TTC549 (cell line): Measurements from ENCODE around the gene DNAH2.

Experiments
- FAIRE-seq: peaks from 2 replicates; lab custom pipeline; 2012; peaks lifted over from hg19 to GRCh38; lab: Jason Lieb, UNC

DNAH2 gene

DNA sequence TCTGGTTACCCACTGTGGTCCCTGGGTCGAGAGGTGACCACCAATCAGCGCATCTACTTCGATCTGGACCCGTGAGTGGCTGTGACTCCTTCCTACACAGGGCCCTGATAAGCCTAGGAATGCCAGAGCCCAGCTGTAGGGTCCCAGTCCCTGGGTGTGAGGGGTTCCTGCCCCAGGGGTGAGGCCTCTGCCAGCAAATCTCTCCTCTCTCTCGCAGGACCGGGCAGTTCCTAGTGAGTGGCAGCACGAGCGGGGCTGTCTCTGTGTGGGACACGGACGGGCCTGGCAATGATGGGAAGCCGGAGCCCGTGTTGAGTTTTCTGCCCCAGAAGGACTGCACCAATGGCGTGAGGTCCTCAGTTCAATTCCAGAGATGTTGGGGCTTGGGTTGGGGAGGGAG, 14.8 kb upstream of the DNAH2 start:
- no peak for FAIRE-seq

DNA sequence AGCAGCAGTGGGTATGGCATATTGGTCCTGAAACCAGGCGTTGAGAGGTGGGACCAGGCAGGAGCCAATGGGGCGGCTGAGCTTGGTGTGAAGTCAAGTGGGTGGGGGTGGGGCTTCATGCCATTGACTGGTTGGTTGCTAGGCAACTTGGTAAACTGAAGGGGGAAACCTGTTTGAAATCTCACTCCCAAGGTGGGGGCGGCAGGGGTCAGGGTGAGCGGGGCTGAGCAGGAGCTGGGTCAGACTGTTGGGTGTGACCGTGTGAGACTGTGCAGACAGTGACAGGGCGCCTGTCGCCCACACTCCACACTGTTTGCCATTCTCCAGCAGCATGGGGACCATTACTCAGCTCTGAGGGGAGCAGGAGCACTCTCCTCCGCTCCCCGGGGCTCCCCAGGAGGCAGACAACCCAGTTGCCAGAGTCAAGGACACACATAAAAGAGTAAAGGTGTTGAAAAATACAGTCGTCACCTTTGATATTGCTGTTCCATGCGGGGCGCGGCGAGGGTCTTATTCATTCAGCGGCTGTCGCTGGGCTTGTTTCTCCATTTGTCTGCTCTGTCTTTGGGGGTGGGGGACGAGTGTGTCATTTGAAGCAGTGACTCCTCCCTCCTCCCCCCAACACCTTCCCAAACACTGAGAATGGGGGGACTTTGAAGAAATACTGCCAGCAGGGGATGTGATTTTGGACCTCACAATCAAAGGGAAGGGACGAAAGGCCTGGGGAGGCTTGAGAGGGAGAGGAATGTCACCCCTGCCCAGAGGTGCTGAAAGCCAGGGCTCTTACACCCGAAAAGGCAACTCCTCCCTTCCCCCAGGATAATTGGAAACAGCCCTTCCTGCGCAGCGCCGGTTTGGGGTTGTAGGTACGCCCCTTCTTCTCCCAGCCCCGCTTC, 13.7 kb upstream of the DNAH2 start:
- no peak for FAIRE-seq

DNA sequence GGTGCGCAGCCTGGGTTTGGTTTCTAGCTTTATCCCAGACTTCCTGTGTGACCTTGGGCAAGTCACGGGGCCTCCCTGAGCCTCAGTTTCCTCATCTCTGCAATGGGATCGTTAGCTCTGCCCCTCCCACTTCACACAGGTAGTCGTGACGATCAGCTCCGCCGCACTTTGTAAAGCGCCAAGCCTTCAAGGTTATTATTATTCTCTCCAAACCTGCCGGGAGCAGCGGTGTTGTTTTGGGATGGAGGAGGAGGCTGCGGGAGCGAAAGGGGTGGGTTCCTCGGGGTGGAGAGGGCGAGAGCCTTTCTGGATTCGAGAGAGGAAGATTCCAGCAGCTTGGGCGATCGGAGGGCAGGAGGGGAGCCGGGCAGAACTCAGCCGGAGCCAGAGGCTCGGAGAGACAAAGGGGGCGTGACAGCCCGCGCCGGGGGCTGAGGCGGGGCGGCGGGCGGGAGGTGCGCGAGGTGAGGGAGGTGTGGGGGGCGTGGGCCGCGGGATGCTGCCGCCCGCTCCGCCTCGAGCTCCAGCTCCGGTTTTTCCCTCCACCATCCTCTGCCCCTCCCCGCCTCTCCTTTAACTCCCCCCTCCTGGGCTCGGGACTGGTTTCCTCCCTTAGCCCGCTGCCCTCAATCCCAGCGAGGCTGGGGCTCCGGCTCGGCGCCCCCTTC, 12.8 kb upstream of the DNAH2 start, which contains the start of gene EFNB3:
TSS of gene EFNB3 (plus strand) at position 602 of the 668 bp plus-strand sequence. CDS start 397 bp downstream, outside the sequence.
- FAIRE-seq, result no peak

DNA sequence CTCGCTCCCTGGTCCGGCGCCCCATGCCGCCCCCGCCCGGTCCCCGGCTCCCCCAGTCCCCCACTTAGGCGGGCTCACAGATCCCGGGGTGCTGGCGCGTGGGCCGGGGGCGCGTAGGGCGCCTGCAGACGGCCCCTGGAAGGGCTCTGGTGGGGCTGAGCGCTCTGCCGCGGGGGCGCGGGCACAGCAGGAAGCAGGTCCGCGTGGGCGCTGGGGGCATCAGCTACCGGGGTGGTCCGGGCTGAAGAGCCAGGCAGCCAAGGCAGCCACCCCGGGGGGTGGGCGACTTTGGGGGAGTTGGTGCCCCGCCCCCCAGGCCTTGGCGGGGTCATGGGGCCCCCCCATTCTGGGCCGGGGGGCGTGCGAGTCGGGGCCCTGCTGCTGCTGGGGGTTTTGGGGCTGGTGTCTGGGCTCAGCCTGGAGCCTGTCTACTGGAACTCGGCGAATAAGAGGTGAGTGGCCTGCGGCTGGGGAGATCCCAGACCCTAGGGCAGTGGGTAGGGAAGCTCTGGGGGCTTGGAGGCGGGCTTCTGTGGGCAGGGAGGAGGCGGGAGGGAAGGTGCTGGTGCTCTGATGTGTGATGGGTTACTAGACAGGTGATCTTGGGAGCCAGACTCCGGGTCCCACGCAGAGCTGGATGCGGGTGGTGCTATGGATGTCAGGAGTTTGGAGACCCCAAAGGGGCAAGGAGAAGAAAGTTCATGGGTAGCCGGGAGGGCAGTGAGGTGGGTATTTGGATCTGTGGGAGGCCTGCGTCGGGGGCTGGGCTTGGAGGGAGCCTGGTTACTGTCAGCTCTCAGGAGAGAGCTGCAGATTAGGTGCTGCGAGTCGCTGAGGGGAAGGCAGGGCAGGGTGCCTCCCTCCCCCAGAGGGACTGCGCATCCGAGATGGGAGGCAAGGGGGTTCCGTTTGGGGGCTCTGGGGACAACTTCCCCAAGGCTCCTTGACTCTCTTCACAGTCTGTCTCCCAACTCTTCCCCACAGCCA, 12.0 kb upstream of the DNAH2 start:
- no peak for FAIRE-seq

DNA sequence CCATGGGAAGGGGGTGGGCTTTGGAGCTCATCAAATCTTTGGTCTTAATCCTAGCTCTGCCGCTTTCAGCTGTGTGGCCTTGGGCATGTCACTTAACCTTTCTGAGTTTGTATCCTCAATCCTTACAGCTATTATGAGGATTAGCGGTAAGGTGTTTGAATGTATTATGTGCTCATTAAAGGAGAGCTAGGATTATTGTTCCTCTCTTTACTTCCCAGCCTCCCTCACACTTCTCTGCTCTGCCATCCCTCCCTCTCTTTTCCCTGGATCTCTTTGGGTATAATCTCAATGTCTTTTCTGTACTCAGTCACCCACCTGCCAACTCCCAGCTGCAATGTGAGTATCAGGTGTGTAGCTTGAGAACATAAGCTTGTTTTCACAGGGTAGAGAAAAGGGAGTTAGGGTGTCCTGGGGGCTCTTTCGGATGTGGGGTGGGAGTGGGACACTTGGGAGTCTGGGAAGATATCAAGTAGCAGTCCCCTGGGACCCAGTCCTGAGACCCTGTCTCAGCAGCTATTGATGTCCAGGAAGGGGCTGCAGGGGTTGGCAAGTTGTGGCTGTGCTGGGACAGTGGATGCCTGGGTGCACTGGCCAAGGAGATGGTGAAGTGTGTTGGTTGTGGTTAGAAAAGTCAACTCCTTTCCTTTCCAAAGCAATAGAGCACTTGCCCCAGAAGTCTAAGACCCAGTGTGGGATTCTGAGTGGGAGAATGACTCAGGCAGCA, 10.8 kb upstream of the DNAH2 start:
- FAIRE-seq, result no peak

DNA sequence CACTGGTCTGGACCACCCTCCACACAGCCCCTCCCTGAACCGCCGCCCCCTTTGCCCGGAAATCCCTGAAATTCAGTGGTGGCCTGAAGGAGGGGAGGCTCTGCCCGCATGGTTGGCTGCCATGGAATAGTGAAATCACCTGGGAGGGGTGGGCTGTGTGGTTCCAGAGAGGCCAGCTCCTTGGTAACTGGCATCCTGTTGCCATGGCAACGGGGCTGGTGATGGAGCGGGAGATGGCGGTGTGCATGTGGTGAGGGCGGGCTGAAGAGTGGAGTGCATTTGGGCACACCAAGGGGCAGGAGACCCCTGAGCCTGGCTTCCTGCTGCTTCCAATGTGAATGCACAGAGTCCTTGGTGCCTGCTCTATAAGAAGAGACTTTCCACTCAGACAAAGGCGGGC, 10.1 kb upstream of the DNAH2 start:
- no peak for FAIRE-seq

DNA sequence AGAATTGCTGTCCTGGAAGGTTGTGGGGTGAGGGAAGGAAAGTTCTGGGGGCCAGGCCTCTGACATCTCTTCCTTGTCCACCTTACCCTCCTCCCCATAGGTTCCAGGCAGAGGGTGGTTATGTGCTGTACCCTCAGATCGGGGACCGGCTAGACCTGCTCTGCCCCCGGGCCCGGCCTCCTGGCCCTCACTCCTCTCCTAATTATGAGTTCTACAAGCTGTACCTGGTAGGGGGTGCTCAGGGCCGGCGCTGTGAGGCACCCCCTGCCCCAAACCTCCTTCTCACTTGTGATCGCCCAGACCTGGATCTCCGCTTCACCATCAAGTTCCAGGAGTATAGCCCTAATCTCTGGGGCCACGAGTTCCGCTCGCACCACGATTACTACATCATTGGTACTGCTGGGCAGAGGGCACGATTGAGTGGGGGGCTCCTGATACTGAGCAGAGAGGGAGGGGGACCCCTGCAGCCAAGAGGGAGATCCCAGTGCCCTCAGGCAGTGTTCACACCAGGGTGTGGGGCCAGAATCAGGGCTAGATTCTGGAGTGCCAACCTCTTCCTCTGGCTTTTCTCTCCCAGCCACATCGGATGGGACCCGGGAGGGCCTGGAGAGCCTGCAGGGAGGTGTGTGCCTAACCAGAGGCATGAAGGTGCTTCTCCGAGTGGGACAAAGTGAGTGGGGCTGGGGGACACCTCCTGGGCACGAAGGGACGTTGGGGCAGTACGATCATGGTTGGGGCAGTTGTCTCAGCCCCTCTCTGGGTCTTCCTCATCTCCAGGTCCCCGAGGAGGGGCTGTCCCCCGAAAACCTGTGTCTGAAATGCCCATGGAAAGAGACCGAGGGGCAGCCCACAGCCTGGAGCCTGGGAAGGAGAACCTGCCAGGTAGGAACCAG, 9.4 kb upstream of the DNAH2 start:
- no peak for FAIRE-seq

DNA sequence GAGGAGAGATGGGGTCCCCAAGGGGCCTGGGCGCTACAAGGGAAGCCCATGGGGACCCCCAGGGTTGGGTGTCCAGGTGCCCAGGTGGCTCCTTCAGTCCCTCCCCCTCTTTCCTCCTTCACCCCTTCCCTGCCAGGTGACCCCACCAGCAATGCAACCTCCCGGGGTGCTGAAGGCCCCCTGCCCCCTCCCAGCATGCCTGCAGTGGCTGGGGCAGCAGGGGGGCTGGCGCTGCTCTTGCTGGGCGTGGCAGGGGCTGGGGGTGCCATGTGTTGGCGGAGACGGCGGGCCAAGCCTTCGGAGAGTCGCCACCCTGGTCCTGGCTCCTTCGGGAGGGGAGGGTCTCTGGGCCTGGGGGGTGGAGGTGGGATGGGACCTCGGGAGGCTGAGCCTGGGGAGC, 8.5 kb upstream of the DNAH2 start:
- FAIRE-seq, result no peak

DNA sequence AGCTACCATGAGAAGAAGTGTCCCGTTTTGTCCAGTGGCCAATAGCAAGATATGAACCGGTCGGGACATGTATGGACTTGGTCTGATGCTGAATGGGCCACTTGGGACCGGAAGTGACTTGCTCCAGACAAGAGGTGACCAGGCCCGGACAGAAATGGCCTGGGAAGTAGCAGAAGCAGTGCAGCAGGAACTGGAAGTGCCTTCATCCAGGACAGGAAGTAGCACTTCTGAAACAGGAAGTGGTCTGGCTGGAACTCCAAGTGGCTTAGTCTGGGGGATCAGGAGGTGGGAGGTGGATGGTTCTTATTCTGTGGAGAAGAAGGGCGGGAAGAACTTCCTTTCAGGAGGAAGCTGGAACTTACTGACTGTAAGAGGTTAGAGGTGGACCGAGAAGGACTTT, 7.2 kb upstream of the DNAH2 start:
- FAIRE-seq, result no peak

DNA sequence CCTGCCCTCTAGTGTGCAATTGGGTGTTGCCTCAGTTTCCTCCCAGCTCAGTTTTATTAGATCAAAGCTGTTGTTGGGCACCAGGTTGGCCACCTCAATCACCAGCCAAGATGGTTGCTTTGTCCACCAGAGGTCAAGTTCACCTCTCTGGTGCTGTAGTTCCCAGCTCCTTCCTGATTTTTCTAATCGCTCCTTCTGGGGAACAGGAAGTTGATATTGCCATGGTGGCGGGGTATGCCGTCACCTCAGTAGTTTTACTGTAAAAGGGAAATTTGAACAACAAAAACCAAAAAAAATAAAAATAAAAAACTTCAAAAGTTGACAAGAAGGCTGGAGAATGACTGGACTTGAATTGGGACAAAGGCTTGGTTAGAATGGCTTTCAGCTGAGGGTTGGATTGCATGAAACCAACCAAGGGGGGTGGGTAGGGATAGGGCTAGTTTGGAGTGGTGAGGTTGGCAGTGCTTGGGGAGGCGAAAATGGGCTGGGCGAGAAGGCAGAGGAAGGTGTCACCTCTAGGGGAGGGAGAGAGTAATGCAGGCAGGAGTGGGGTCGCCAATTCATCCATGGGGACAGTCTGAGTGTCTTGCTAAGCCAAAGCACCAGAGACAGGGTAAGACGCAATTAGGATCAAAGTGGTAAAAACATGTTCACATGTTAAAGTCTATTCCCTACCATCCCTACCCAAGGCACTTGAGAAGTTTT, 6.3 kb upstream of the DNAH2 start:
- no peak for FAIRE-seq

DNA sequence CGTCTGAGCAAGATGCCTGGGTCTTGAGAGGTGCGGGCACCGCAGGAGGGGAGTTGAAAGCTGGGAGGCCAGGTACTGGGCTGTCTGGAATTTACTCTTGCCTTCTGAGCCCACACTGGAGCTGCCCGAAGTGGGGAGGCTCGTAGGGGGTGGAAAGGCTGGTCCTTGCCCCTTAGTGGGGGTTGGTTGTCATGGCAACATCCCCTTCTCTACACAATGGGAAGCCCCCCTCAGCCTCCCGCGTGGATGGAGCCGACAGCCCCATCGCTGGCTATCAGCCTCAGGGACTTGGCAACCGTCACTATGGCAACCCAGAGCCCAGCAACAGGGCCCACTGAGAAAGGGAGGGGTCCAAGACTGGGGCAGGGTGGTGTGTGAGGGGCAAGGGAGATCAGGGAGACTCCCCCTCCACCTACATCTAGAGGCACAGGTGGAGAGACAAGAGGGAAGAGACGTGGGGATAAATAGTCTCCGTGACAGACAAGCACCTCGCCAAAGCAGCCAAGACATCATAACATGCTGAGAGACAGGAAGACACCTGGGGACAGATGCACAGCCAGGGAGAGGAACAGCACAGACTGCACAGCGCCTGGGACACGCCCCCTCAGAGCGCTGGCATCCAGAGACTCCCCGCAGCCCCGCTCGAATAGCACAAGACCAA, 5.3 kb upstream of the DNAH2 start:
- no peak for FAIRE-seq

DNA sequence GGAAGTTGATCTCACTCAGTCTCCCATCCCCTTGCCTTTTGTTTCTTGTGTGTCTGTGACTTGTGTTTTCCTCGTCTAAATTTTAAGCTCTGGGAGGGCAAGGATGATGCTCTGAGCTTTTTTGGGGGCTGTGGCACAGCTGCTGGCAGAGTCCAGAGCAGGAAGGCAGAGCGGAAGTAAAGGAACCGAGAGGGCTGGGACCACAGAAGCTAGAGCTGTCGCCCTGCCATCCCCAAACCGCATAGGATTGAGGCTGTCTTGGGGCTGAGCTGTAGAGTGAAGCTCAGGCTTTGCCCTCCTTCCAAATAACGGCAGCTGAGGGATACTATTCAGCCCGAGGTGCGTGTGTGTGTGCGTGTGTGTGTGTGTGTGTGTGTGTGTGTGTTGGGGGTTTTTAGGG, 3.8 kb upstream of the DNAH2 start:
- no peak for FAIRE-seq

DNA sequence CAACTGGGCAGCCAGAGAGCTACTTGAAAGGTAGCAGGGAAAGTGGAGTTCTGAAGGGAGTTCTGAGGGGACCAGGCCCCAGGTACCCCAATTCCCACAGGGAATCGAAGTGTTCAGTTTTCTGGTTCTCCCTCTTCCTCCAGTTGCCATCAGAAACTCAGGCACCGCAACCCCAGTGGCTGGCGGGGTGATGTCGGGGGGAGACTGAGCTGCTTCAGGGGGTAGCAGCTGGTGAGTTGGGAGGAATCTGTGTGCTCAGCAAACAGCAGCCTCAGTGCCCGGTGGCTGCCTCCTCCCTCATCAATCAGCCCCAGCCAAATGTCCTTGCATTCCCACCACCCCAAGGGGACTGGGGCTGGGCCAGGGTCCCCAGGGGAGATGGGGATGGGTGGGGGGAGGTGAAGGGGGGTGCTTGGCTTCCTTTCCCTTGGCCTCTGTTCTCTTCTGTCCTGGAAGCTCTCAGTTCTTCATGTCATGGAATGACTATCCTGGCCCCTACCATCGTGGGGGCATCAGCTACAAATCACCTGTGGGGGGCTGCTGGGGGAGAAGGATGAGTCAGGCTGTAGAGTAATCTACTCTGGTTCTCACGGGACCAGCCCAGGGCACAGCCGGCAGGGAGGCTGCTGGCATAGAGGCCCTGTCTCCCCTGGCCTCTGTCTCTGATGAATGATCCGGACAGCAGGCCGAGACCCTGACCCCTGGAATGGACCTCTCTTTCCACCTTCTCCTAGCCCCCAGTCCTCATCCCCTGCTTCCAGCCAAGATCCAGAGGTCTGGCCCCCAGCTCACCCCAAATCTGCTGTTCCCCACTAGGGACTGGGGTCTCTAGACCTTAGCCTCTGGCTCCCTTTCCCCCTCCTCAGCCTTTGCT, 2.6 kb upstream of the DNAH2 start:
- FAIRE-seq, result no peak

DNA sequence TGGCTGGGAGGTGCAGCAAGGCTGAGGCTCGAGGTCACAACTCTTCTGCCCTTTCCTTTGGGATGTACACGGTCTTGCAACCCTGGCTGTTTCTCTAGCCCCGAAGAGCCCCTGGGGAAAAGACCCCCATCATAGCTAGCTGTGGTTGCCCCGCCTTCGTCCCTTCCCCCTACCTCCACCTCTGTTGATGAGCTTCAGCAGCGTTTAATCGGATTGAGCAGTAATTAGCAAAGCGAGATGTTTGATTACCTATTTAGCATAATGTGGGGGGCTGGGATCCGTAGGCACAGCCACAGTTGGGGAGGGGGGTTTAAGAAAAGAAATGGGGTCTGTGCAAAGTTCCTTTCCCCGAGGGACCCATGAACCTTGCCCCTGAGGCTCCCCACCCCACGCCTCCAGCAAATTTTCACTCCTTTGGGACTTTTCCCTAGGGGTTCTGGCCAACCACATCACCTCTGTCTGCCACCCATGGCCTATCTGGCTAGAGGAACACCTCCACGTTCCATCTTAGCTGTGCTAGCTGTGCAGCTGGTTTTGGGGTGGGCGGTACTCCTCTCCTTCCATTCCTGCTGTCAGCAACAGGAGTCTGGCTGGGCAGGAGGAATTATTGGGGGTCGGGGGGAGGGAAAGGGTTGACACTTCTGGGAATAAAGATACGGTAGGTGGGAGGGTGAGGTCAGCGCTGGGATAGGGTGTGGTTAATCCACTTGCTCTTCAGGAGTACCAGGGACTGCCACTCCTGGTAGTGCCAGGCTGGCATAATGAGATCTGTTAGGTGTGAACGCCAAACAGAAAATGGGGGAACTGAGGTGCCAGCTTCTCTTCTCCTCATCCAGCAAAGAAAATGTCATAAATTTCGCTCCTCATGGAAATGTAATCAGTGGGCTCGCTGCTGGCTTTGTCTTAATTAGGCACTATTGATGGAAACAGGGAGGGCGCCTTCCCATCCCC, 1.3 kb upstream of the DNAH2 start:
- FAIRE-seq, result no peak

DNA sequence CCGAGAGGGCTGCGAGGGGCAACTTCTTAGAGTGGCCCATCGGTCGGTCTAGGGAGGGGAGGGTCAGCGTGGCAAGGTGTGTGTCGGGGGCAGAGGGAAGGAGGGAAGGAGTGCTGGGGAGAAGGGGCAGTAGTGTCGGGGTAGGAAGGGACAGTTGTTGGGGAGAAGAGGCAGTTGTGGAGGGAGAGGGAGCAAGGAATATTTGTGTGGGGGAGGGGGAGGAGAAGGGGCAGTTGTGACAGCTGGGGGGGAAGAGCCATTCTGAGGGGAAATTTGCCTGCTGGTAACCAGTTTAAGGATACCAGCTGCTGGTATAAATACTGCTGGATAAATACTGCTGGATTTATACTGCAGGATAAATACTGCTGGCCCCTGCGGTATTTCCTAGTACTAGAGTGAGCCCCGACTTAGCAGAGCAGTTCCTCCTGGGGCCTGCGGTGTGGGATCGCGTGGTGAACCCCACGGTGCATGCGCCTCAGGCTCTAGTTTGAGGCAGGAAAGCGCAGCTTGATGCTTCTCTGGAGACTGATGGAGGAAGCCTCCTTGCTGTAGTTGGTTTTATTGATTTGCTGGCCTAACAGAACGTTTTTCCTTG, 309 bp downstream of the DNAH2 start:
- no peak for FAIRE-seq

DNA sequence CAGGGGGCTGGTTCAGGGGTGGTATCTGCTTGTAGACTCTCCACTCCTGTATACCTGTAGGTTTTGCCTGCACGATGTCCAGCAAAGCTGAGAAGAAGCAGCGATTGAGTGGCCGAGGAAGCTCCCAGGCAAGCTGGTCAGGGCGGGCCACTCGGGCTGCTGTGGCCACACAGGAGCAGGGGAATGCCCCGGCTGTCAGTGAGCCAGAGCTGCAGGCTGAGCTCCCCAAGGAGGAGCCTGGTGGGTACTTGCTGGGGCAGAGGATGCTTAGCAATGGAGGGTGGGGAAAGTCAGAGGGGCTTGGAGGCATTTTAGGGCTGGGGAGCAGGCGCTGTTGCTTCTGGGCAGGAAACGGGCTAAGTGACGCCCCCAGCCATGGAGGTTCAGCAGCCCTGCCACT, 2.1 kb downstream of the DNAH2 start:
- no peak for FAIRE-seq

DNA sequence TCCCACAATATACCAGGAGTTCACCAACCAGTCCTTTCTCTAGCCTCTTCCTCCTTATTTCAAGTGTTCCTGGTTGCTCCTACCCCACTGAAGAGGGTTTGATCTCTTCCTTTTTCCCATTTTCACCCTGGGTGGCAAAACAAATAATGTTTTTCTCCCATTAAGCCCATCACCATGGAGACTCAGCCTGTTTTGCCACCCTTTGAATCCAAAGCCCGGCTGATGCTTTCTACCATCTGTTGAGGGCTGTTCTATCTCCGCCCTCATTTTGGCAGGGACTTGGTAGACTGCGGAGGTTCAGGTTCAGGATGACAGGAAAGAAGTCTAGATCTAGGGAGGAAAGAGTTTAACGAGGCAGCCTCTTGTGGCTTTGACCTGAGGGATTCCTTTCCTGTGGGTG, 2.6 kb downstream of the DNAH2 start:
- FAIRE-seq, result no peak
